PC-3 (cell line): ENCODE measurements around the gene SLC9A8.

Source experiments
- CTCF ChIP-seq: fragments of 300-600 bp; sonication (generic); conservative IDR thresholded peaks from 2 replicates; pipeline ENCODE4 v1.5.1; 2017; ENCODE audit warnings: antibody characterized with exemption, low read depth, mild to moderate bottlenecking, low read length
- EZH2 ChIP-seq: fragments of 300-600 bp; sonication (generic); IDR thresholded peaks from one replicate; pipeline ENCODE4 v1.6.1; 2017; ENCODE audit warnings: antibody characterized with exemption, mild to moderate bottlenecking, low read length; ENCODE audit not compliant: unreplicated experiment

- no peak for TF ChIP-seq CTCF
- TF ChIP-seq EZH2 = no peak
Measured at GRCh38 chr20:49762940-49763766, 49.5 kb upstream of the SLC9A8 start.
